ENCODE measurements around the gene NUP37.

The NUP37 gene

DNA sequence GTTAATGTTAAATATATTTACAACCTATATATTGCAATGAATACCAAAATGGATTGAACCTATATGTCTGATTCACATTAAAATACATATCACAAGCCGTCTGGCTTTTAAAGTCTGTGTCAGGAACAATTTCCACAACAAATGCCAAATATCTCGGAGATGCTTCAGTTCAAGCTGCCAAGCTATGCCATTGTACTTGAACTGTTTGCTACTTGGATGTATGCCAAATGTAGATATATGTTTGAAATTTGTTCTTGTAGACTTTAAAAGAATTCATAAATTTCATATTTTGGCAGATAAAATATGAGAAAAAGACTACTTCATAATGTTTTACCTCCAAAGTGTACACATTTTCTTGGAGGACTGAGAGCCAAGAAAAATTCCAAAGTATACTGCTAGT, 95.1 kb downstream of the NUP37 start:
- DNase-seq: no peak

DNA sequence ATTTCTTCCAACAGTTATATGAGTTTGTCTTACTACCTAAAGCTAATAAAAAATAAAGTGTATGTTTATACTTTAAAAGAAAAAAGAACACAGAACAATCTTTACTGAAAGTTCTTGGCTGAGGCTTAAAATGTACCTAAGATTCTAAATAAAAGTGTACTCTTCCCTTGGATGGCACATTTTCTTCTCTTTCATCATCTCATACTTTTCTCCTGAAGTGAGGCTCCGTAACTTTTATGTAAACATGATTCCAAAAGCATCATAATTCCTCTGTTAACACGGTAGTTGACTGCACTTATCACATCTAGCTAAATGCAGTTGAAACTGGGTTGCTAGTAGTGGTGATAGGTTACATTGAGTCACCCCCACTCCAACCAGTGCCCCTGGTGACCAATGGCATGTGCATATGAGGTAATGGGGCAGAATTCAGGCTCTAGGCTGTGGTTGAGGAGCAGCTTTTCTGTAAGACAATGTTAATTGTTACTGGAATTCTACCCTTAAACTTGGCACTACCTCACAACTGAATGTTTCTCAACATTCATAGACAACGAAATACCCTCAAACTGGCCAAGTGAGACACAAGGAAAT, 96.5 kb downstream of the NUP37 start:
- DNase-seq: no peak

All from central memory CD4-positive, alpha-beta T cell (primary cell).